WI38 (cell line): ENCODE results near the gene PSMC3IP.

Experiments
- H3K4me3 ChIP-seq: 2 replicates; pipeline ENCODE4 v1.5.1; 2011; ENCODE audit warnings: low read depth, mild to moderate bottlenecking, control low read depth, low read length
- TF ChIP-seq, protein P1 (sequence below): IDR thresholded peaks from 2 replicates; pipeline ENCODE4 v1.5.1; 2012; ENCODE audit warnings: low read depth, mild to moderate bottlenecking, control low read depth, low read length

Gene PSMC3IP

GRCh38 chr17:42568341-42569111 lies 9.0 kb downstream of the PSMC3IP start:
- H3K4me3 ChIP-seq = no peak overlapping the region
- TF ChIP-seq, protein P1, sequence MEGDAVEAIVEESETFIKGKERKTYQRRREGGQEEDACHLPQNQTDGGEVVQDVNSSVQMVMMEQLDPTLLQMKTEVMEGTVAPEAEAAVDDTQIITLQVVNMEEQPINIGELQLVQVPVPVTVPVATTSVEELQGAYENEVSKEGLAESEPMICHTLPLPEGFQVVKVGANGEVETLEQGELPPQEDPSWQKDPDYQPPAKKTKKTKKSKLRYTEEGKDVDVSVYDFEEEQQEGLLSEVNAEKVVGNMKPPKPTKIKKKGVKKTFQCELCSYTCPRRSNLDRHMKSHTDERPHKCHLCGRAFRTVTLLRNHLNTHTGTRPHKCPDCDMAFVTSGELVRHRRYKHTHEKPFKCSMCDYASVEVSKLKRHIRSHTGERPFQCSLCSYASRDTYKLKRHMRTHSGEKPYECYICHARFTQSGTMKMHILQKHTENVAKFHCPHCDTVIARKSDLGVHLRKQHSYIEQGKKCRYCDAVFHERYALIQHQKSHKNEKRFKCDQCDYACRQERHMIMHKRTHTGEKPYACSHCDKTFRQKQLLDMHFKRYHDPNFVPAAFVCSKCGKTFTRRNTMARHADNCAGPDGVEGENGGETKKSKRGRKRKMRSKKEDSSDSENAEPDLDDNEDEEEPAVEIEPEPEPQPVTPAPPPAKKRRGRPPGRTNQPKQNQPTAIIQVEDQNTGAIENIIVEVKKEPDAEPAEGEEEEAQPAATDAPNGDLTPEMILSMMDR = no peak

GRCh38 chr17:42566883-42567573 lies 10.5 kb downstream of the PSMC3IP start, which contains the start of gene MLX:
TSS of gene MLX (plus strand) at chr17:42567100. CDS start at chr17:42567125, 25 bp downstream.
- TF ChIP-seq, protein P1 = no peak
- peak within 1 kb of the TSS; percentile 84 for H3K4me3 ChIP-seq

DNA sequence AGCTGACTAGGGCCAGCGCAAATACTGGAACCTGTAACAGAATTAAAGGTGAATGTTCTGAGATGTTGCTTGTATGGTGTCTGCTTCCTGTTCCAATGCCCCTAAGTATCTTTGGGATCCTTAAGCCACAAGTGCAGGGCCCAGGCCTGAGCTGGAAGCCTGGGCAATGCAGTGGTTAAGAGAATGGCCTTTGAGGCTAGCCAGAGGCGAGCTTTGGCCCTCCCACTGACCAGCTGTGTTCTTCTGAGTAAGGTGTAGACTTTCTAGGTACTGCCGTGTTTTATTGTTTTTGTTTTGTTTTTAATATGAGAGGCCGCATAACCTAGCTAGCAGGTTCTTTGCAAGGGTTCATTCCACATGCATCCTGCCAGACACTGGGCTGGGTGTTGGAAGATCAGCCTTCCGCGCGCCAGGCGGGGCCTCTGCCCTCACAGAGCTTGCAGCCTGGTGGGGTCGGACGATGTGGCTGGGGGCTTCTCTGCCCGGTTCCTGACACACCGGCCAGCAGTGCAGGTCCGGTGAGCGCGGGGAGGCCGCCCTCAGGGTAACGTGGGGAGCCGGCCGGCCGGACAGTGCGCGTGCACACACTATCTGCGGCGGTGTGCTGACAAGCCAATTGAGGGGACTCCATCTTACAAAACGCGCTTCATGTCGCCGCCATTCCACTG lies 11.2 kb downstream of the PSMC3IP start:
- peak overlapping the region; percentile 84 for H3K4me3 ChIP-seq
- TF ChIP-seq, protein P1 = no peak

- H3K4me3 ChIP-seq = no peak overlapping the region
- TF ChIP-seq, protein P1 = no peak
Observed at GRCh38 chr17:42565523-42566214, 11.9 kb downstream of the PSMC3IP start.

GRCh38 chr17:42564815-42565522 lies 12.6 kb downstream of the PSMC3IP start:
- H3K4me3 ChIP-seq = no peak overlapping the region
- TF ChIP-seq, protein P1 = no peak

DNA sequence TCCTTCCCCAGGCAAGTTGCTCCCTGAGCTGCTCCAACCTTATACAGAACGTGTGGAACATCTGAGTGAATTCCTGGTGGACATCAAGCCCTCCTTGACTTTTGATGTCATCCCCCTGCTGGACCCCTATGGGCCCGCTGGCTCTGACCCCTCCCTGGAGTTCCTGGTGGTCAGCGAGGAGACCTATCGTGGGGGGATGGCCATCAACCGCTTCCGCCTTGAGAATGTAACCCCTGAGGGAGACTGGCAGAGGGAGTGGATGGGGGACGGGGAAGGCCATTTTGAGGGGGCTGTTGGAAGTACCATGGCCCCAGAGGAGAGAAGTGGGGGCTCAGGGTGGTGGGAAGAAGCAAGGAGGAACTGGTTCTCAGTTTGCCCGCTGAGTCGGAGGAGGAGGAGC lies 13.6 kb downstream of the PSMC3IP start:
- no peak overlapping the region for H3K4me3 ChIP-seq
- TF ChIP-seq, protein P1 = no peak
